Endometrium (tissue), 2 donors: ENCODE data around the gene SLC35G1.

Experiments
- FAIRE-seq: peaks from 2 replicates; lab custom pipeline; 2012; peaks lifted over from hg19 to GRCh38; lab: Jason Lieb, UNC
- donor health status: control.
- donor health status: control.

Gene SLC35G1

GRCh38 chr10:93951905-93952304 lies 58.1 kb downstream of the SLC35G1 start:
- no peak for FAIRE-seq
